Transverse colon (tissue), 4 donors: ENCODE results near the gene FTSJ3. TPM values are rescaled to one million over a fixed set of nuclear protein-coding genes. Genes with fewer than 3 reads are reported as not detected.

ENCODE experiments used
- DNase-seq: peaks from one replicate; pipeline ENCODE4 v3.0.0-alpha.2; 2019
- H3K27ac ChIP-seq, 4 donors: fragments of 200-600 bp; sonication (generic); 2 replicates each; pipeline ENCODE4 v1.5.1; 2016 to 2018; ENCODE audit warnings: inconsistent platforms in 4 of 4
- H3K27me3 ChIP-seq: fragments of 200-600 bp; sonication (generic); 2 replicates; pipeline ENCODE4 v1.5.1; 2017; ENCODE audit warnings: inconsistent platforms
- H3K36me3 ChIP-seq, 4 donors: fragments of 200-600 bp; sonication (generic); 2 replicates each; pipeline ENCODE4 v1.5.1; 2017 to 2019; ENCODE audit warnings: inconsistent platforms in 4 of 4
- H3K4me1 ChIP-seq, 4 donors: fragments of 200-600 bp; sonication (generic); 2 replicates each; pipeline ENCODE4 v1.5.1; 2017 to 2020; ENCODE audit warnings: inconsistent platforms in 4 of 4
- H3K4me3 ChIP-seq, 4 donors: fragments of 200-600 bp; sonication (generic); 1 replicate in 1 of 4; 2 replicates in 3 of 4; pipeline versions ENCODE4 v1.5.1 to v1.6.1; 2017 to 2019; ENCODE audit warnings: inconsistent platforms in 4 of 4
- H3K9me3 ChIP-seq, 2 donors: fragments of 200-600 bp; sonication (generic); 2 replicates each; pipeline ENCODE4 v1.5.1; 2017 to 2019; ENCODE audit warnings: inconsistent platforms in 2 of 2
- EP300 ChIP-seq: sonication (generic); formaldehyde crosslinking; IDR thresholded peaks from one replicate; pipeline ENCODE4 v1.6.1; 2017; ENCODE audit warnings: antibody characterized with exemption, low read depth
- POLR2A ChIP-seq: fragments of 450-650 bp; IDR thresholded peaks from one replicate; pipeline ENCODE4 v1.6.1; 2016; ENCODE audit warnings: antibody characterized with exemption, mild to moderate bottlenecking, moderate library complexity
- POLR2AphosphoS5 ChIP-seq, 3 donors: sonication (generic); formaldehyde crosslinking; IDR thresholded peaks; one replicate each; pipeline ENCODE4 v1.6.1; 2016; ENCODE audit warnings: antibody characterized with exemption in 3 of 3
- WGBS, 2 donors: methylation state at CpG; one replicate each; pipeline ENCODE4 v1.1.5; 2018; ENCODE audit warnings: low coverage in 1 of 2; 5-methylcytosine and 5-hydroxymethylcytosine counted together
- in situ Hi-C, 4 donors: fragments of 200-750 bp; cut with MboI; loops; one replicate each; pipeline versions ENCODE4 v1.15.0 to v1.15.1; 2017; ENCODE audit warnings: low sequenced_read_pairs in 3 of 4, low pct_ligation_motif_present in 1 of 4, low pct_unique_long_range_greater_than_20kb in 1 of 4
- intact Hi-C: fragments of 100-400 bp; cut with DNase I; formaldehyde crosslinking; loops from one replicate; pipeline ENCODE4 v1.15.1; 2023; ENCODE audit warnings: low total_unique reads
- total RNA-seq, 4 donors: library from RNA; depleted of rRNA; stranded (reverse); fragments of >200 nt; gene quantifications; one replicate each; pipeline ENCODE4 v1.1.0, GENCODE V29; 2016
- TF ChIP-seq, protein P1 (sequence below), 5 experiments: fragments of 200-600 bp in 3 of 5; fragments of 450-650 bp in 2 of 5; sonication (generic) in 3 of 5; IDR thresholded peaks; 1 replicate in 2 of 5; 2 replicates in 3 of 5; pipeline ENCODE4 v1.5.1; 2016 to 2017; ENCODE audit warnings: antibody characterized with exemption in 5 of 5, inconsistent platforms in 3 of 5, mild to moderate bottlenecking in 2 of 5, moderate library complexity in 1 of 5

The FTSJ3 gene
- total RNA-seq, 4 donors from 2014 or later: 17.7 to 45.9 (median 34.6) TPM

DNA sequence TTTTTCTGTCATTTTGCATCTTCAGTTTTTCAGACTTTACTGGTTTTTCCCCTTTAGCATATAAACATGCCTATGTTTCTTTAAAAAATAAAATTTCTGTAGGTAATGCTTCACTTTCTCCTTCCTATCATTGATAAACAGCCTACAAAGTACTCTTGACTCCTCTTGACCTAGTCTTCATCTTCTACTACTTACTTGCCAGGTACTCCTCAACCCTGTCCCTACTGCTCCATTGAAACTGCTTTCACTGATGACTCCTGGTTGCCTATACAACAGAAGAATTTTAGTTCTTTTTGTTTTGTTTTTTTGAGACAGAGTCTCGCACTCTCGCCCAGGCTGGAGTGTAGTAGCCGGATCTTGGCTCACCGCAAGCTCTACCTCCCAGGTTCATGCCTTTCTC is 46.5 kb downstream of the FTSJ3 start:
- Histone ChIP-seq H3K4me1 (peaks cover 3 to 29% (median 10%) of the 10 kb centered on the region in 4 donors), H3K27ac (no peak overlapping the region), H3K9me3 (no peaks in the 10 kb centered on the region), H3K36me3 (peaks cover 0 to 7% (median 0%) of the 10 kb centered on the region in 4 donors), H3K4me3 (no peak overlapping the region), H3K27me3 (no peaks in the 10 kb centered on the region)
- no peak for TF ChIP-seq POLR2AphosphoS5 (IDR thresholded peaks at IDR 0.05)
- no peak for TF ChIP-seq POLR2A
- TF ChIP-seq EP300: no peak
- TF ChIP-seq, protein P1, sequence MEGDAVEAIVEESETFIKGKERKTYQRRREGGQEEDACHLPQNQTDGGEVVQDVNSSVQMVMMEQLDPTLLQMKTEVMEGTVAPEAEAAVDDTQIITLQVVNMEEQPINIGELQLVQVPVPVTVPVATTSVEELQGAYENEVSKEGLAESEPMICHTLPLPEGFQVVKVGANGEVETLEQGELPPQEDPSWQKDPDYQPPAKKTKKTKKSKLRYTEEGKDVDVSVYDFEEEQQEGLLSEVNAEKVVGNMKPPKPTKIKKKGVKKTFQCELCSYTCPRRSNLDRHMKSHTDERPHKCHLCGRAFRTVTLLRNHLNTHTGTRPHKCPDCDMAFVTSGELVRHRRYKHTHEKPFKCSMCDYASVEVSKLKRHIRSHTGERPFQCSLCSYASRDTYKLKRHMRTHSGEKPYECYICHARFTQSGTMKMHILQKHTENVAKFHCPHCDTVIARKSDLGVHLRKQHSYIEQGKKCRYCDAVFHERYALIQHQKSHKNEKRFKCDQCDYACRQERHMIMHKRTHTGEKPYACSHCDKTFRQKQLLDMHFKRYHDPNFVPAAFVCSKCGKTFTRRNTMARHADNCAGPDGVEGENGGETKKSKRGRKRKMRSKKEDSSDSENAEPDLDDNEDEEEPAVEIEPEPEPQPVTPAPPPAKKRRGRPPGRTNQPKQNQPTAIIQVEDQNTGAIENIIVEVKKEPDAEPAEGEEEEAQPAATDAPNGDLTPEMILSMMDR (IDR thresholded peaks at IDR 0.05): no peak
- intact Hi-C loops (no loop called here), in situ Hi-C loops (no loop called here)
- 92 to 99% methylated on average over 4 of the region's 4 CpGs for WGBS, 2 donors
- DNase-seq: no peak

DNA sequence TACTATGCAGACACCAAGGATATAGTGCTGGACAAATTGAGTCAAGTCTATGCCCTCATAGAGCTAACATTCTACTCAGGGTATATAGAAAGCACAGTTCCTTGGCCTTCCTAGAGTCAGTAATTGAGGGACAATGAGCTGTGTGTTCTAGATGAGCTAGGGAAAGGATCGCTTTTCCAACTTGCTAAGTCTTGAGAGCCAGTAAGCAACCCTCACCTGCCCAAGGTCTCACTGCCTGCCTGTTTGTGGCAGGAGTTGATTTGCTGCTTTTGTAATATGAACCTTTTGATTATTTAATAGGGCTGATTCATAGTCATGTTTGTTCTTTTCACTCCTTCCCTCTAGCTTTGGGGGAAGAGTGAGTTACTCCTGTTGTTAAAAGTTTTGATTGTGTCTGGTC is 47.0 kb downstream of the FTSJ3 start:
- peaks cover 8 to 29% (median 15%) of the 10 kb centered on the region in 4 donors for H3K4me1 ChIP-seq
- TF ChIP-seq EP300 (no peak), POLR2AphosphoS5 (IDR thresholded peaks at IDR 0.05) (no peak), POLR2A (no peak)
- TF ChIP-seq, protein P1 (IDR thresholded peaks at IDR 0.05): no peak
- H3K4me3 ChIP-seq: no peak overlapping the region
- no peak overlapping the region for H3K27ac ChIP-seq
- H3K9me3 ChIP-seq: no peaks in the 10 kb centered on the region
- no peaks in the 10 kb centered on the region for H3K27me3 ChIP-seq
- peaks cover 0 to 7% (median 0%) of the 10 kb centered on the region in 4 donors for H3K36me3 ChIP-seq
- intact Hi-C loops: no loop called here
- 91% methylated on average over 1 of the region's 1 CpG; no CpG with 5 or more reads in 1 of the 2 donors for WGBS, 2 donors
- no peak for DNase-seq
- in situ Hi-C loops: no loop called here

DNA sequence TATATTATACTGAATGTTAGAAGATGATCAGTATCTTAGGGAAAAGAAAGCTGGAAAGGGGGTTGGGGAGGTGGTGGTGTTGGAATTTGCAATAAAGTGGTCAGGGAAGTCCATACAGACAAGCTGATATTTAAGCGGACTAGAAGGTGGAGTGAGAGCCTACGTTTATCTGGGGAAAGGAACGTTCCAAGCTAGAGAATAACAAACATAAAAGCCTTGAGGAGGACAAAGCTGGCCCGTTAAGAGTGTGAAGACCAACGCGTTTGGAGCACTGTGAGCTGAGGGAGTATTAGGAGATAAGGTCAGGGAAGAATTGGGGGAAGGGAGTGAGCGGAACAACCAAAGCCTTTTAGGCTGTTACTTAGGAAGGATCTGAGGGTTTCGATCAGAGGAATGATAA is 52.0 kb downstream of the FTSJ3 start:
- Histone ChIP-seq H3K36me3 (peaks cover 0 to 7% (median 0%) of the 10 kb centered on the region in 4 donors), H3K4me3 (peak overlapping the region; percentile 82 to 96 (median 94)), H3K27me3 (no peaks in the 10 kb centered on the region), H3K27ac (peak overlapping the region; percentile 93 to 98 (median 96)), H3K4me1 (peaks cover 15 to 39% (median 31%) of the 10 kb centered on the region in 4 donors), H3K9me3 (no peaks in the 10 kb centered on the region)
- WGBS, 2 donors: 19 to 27% methylated on average over 4 to 8 of the region's 8 CpGs
- intact Hi-C loops: loop anchor here (10.0 kb wide), 1 partner anchor 69 kb away; the partner anchor contains the start of gene SMARCD2
- DNase-seq: no peak
- in situ Hi-C loops: loop anchor here in 1 of 4 donors (5.0 kb wide), 1 partner anchor 52 kb away; the partner anchor contains the start of genes FTSJ3 and PSMC5
- no peak for TF ChIP-seq POLR2A
- TF ChIP-seq EP300: no peak
- no peak for TF ChIP-seq POLR2AphosphoS5 (IDR thresholded peaks at IDR 0.05)
- TF ChIP-seq, protein P1 (IDR thresholded peaks at IDR 0.05): no peak

DNA sequence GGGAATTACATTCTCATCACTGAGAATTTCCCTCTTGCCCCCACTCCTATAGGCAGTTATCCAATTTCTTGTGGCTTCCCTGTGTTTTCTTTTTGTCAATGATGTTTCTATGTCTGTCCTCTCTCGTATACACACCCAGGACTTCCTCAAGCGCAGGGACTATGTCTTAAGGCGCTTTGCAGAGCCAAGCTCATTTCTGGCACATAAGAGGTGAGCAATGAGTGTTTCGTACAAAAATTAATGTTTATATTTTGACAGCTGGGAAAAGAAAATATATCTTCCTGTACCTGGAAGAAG is 52.5 kb downstream of the FTSJ3 start:
- in situ Hi-C loops: loop anchor here in 1 of 4 donors (5.0 kb wide), 1 partner anchor 52 kb away; the partner anchor contains the start of genes FTSJ3 and PSMC5
- Histone ChIP-seq H3K4me1 (peaks cover 15 to 37% (median 31%) of the 10 kb centered on the region in 4 donors), H3K4me3 (peak overlapping the region; percentile 82 to 96 (median 94)), H3K27me3 (no peaks in the 10 kb centered on the region), H3K27ac (peak overlapping the region; percentile 93 to 98 (median 96)), H3K9me3 (no peaks in the 10 kb centered on the region), H3K36me3 (peaks cover 0 to 7% (median 0%) of the 10 kb centered on the region in 4 donors)
- WGBS, 2 donors: 0 to 1% methylated on average over 3 to 4 of the region's 4 CpGs
- no peak for DNase-seq
- TF ChIP-seq POLR2AphosphoS5 (IDR thresholded peaks at IDR 0.05): no peak
- no peak for TF ChIP-seq POLR2A
- TF ChIP-seq, protein P1 (IDR thresholded peaks at IDR 0.05): no peak
- intact Hi-C loops: loop anchor here (10.0 kb wide), 1 partner anchor 70 kb away; the partner anchor contains the start of gene SMARCD2
